ENCODE data around the gene ZCWPW2. TPM values are rescaled to one million over a fixed set of nuclear protein-coding genes. Genes with fewer than 3 reads are reported as not detected.
A peak's percentile ranks its signal among the peaks of the same experiment; 100 is the strongest.

The ZCWPW2 gene
- total and polyA plus RNA-seq, 4 donors, result 0.15 to 0.23 (median 0.16) TPM

DNA sequence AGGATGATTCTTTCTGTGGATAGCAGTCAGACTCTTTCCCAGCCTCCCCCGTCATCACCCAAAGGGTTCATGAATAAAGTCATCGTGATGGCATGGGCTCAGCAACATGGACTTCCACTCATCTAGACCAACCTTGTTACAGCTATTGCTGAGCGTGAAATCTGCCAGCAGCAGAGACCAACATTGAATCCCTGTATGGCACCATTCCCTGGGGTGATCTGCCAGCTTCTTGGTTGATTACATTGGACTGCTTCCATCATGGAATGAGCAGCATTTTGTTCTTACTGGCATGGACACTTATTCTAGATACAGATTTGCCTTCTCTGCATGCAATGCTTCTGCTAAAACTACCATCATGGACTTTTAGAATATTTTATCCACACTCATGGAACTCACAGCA lies 195.7 kb downstream of the ZCWPW2 start:
- 71% methylated on average over 3 of the region's 3 CpGs for WGBS
- no peak for DNase-seq (ENCODE audit: low spot score)
- Histone ChIP-seq H3K27me3 (ENCODE audit: control insufficient read depth in 4 of 4, insufficient read depth in 4 of 4, low read length in 3 of 4) (no peaks in the 10 kb centered on the region), H3K4me1 (ENCODE audit: control insufficient read depth in 4 of 4, insufficient read depth in 4 of 4, low read length in 3 of 4) (no peaks in the 10 kb centered on the region), H3K36me3 (ENCODE audit: control insufficient read depth in 4 of 4, insufficient read depth in 3 of 4, low read depth in 1 of 4, low read length in 3 of 4) (no peaks in the 10 kb centered on the region), H3K27ac (ENCODE audit: low read depth in 1 of 2, low read length in 2 of 2) (no peak overlapping the region), H3K9ac (ENCODE audit: low read depth in 1 of 2, low read length in 2 of 2) (no peak overlapping the region), H3K4me3 (ENCODE audit: low read depth in 1 of 3, low read length in 3 of 3) (no peak overlapping the region), H3K9me3 (ENCODE audit: control insufficient read depth in 4 of 4, low read length in 3 of 4) (peaks cover 0 to 5% (median under 1%) of the 10 kb centered on the region in 4 donors)
- TF ChIP-seq FOXA2 (IDR thresholded peaks at IDR 0.05) (peak; percentile 13), YY1 (IDR thresholded peaks at IDR 0.05) (no peak)

DNA sequence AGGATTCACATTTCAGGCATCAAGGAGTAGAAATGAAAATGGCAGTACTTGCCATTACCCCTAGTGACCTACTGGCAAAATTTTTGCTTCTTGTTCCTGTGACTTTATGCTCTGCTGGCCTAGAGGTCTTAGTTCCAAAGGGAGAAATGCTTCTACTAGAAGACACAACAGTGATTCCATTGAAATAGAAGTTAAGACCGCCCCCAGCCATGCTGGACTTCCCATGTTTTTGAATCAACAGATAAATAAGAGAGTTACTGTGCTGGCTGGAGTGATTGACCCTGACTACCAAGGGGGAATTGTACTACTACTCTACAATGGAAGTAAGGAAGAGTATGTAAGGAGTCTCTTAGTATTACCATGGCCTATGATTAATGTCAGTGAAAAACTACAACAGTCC lies 196.3 kb downstream of the ZCWPW2 start:
- no peak overlapping the region for H3K27ac ChIP-seq (ENCODE audit: low read depth in 1 of 2, low read length in 2 of 2)
- H3K4me1 ChIP-seq (ENCODE audit: control insufficient read depth in 4 of 4, insufficient read depth in 4 of 4, low read length in 3 of 4), result no peaks in the 10 kb centered on the region
- H3K36me3 ChIP-seq (ENCODE audit: control insufficient read depth in 4 of 4, insufficient read depth in 3 of 4, low read depth in 1 of 4, low read length in 3 of 4), result no peaks in the 10 kb centered on the region
- TF ChIP-seq YY1 (IDR thresholded peaks at IDR 0.05) (no peak), TAF1 (conservative IDR thresholded peaks at IDR 0.05) (no peak), GABPA (IDR thresholded peaks at IDR 0.05 in 1 of 2, conservative IDR thresholded peaks at IDR 0.05 in 1 of 2) (no peak), EGR1 (IDR thresholded peaks at IDR 0.05; ENCODE audit: low read depth in 2 of 2) (no peak), FOXA1 (IDR thresholded peaks at IDR 0.05) (no peak), CTCF (IDR thresholded peaks at IDR 0.05; ENCODE audit: low read depth, low read length, missing input control) (no peak), FOXA2 (IDR thresholded peaks at IDR 0.05) (no peak), JUND (IDR thresholded peaks at IDR 0.05) (no peak), NR2F2 (IDR thresholded peaks at IDR 0.05) (no peak), SP1 (IDR thresholded peaks at IDR 0.05) (no peak), MAX (IDR thresholded peaks at IDR 0.05) (no peak), RXRA (IDR thresholded peaks at IDR 0.05) (no peak), HNF4A (conservative IDR thresholded peaks at IDR 0.05) (no peak), RAD21 (IDR thresholded peaks at IDR 0.05) (no peak), ZBTB33 (IDR thresholded peaks at IDR 0.05) (no peak), HNF4G (IDR thresholded peaks at IDR 0.05) (no peak)
- TF ChIP-seq, protein P1, sequence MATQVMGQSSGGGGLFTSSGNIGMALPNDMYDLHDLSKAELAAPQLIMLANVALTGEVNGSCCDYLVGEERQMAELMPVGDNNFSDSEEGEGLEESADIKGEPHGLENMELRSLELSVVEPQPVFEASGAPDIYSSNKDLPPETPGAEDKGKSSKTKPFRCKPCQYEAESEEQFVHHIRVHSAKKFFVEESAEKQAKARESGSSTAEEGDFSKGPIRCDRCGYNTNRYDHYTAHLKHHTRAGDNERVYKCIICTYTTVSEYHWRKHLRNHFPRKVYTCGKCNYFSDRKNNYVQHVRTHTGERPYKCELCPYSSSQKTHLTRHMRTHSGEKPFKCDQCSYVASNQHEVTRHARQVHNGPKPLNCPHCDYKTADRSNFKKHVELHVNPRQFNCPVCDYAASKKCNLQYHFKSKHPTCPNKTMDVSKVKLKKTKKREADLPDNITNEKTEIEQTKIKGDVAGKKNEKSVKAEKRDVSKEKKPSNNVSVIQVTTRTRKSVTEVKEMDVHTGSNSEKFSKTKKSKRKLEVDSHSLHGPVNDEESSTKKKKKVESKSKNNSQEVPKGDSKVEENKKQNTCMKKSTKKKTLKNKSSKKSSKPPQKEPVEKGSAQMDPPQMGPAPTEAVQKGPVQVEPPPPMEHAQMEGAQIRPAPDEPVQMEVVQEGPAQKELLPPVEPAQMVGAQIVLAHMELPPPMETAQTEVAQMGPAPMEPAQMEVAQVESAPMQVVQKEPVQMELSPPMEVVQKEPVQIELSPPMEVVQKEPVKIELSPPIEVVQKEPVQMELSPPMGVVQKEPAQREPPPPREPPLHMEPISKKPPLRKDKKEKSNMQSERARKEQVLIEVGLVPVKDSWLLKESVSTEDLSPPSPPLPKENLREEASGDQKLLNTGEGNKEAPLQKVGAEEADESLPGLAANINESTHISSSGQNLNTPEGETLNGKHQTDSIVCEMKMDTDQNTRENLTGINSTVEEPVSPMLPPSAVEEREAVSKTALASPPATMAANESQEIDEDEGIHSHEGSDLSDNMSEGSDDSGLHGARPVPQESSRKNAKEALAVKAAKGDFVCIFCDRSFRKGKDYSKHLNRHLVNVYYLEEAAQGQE (IDR thresholded peaks at IDR 0.05), result no peak
- TF ChIP-seq, protein P2, sequence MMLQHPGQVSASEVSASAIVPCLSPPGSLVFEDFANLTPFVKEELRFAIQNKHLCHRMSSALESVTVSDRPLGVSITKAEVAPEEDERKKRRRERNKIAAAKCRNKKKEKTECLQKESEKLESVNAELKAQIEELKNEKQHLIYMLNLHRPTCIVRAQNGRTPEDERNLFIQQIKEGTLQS (IDR thresholded peaks at IDR 0.05), result no peak
- no peak overlapping the region for H3K9ac ChIP-seq (ENCODE audit: low read depth in 1 of 2, low read length in 2 of 2)
- WGBS, result 86% methylated on average over 1 of the region's 1 CpG
- no peak overlapping the region for H3K4me3 ChIP-seq (ENCODE audit: low read depth in 1 of 3, low read length in 3 of 3)
- DNase-seq (ENCODE audit: low spot score), result no peak
- peaks cover 0 to 3% (median under 1%) of the 10 kb centered on the region in 4 donors for H3K9me3 ChIP-seq (ENCODE audit: control insufficient read depth in 4 of 4, low read length in 3 of 4)
- H3K27me3 ChIP-seq (ENCODE audit: control insufficient read depth in 4 of 4, insufficient read depth in 4 of 4, low read length in 3 of 4), result no peaks in the 10 kb centered on the region
